Ascending aorta (tissue), 2 donors: ENCODE measurements around the gene SLC4A1AP. TPM values are rescaled to one million over a fixed set of nuclear protein-coding genes. Genes with fewer than 3 reads are reported as not detected.
A peak's percentile ranks its signal among the peaks of the same experiment; 100 is the strongest.
"Not testable (repeated sequence)": the region's sequence is repeated elsewhere in the genome, so short reads cannot be mapped to it uniquely, and the experiment has no call there.

Source experiments
- DNase-seq, 2 donors: peaks; one replicate each; pipeline ENCODE4 v3.0.0-alpha.2; 2019; ENCODE audit warnings: low spot score in 2 of 2
- H3K27ac ChIP-seq, 2 donors: fragments of 200-600 bp; sonication (generic); one replicate each; pipeline ENCODE4 v1.5.1; 2016 to 2017; ENCODE audit warnings: mild to moderate bottlenecking in 1 of 2
- H3K27me3 ChIP-seq: fragments of 200-600 bp; sonication (generic); one replicate; pipeline ENCODE4 v1.5.1; 2017
- H3K36me3 ChIP-seq, 2 donors: fragments of 200-600 bp; sonication (generic); one replicate each; pipeline ENCODE4 v1.5.1; 2016
- H3K4me1 ChIP-seq, 2 donors: fragments of 200-600 bp; sonication (generic); one replicate each; pipeline ENCODE4 v1.5.1; 2016 to 2017; ENCODE audit warnings: mild to moderate bottlenecking in 1 of 2
- H3K4me3 ChIP-seq, 2 donors: fragments of 200-600 bp; sonication (generic); one replicate each; pipeline ENCODE4 v1.5.1; 2016 to 2017; ENCODE audit warnings: mild to moderate bottlenecking in 1 of 2
- H3K9me3 ChIP-seq, 2 donors: fragments of 200-600 bp; sonication (generic); one replicate each; pipeline ENCODE4 v1.5.1; 2016
- CTCF ChIP-seq, 3 experiments: fragments of 200-600 bp in 2 of 3; fragments of 450-650 bp in 1 of 3; sonication (generic) in 2 of 3; IDR thresholded peaks; one replicate each; pipeline ENCODE4 v1.5.1; 2016 to 2019; ENCODE audit warnings: antibody characterized with exemption in 3 of 3, mild to moderate bottlenecking in 1 of 3, moderate library complexity in 1 of 3
- intact Hi-C: fragments of 100-400 bp; cut with DNase I; formaldehyde crosslinking; loops from one replicate; pipeline ENCODE4 v1.15.1; 2023
- total RNA-seq: library from RNA; depleted of rRNA; stranded (reverse); fragments of >200 nt; gene quantifications from one replicate; pipeline ENCODE4 v1.1.0, GENCODE V29; 2016

Gene SLC4A1AP
- total RNA-seq, 1 donor from 2014 or later = 26.8 TPM

DNA sequence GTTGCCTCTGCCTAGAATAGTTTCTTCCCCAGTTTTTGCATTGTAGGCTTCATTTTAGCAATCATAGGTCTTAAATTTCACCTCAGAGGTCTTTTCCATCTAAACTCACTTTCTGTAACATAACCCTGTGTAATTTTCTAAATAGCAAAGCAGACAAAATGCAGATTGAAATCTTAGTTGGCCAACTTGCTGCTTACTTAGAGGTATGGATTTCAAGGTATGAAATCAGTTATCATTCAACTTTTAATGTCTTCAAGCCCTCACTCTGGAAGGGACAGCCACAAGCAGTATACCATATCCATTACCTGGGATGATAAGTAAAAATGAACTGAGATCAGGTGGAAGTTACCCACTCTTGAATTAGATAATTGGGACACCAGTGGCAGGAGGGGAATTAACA lies 38.7 kb upstream of the SLC4A1AP start:
- intact Hi-C loops = no loop called here

GRCh38 chr2:27626323-27626722 lies 37.4 kb upstream of the SLC4A1AP start:
- H3K4me3 ChIP-seq, H3K9me3 ChIP-seq, intact Hi-C loops, DNase-seq, H3K27me3 ChIP-seq, H3K4me1 ChIP-seq: not testable (repeated sequence)
- peak overlapping the region in 1 of 2 donors; percentile 55 for H3K27ac ChIP-seq
- peaks cover 25 to 36% of the 10 kb centered on the region in 2 donors for H3K36me3 ChIP-seq

More for the DNA sequence above, 38.7 kb upstream of the SLC4A1AP start:
- Histone ChIP-seq H3K4me3 (no peak overlapping the region), H3K27me3 (no peaks in the 10 kb centered on the region), H3K36me3 (peaks cover 38 to 42% of the 10 kb centered on the region in 2 donors), H3K27ac (no peak overlapping the region), H3K4me1 (peaks cover 0 to 4% of the 10 kb centered on the region in 2 donors), H3K9me3 (no peaks in the 10 kb centered on the region)
- TF ChIP-seq CTCF (IDR thresholded peaks at IDR 0.05) = no peak
- no peak for DNase-seq

DNA sequence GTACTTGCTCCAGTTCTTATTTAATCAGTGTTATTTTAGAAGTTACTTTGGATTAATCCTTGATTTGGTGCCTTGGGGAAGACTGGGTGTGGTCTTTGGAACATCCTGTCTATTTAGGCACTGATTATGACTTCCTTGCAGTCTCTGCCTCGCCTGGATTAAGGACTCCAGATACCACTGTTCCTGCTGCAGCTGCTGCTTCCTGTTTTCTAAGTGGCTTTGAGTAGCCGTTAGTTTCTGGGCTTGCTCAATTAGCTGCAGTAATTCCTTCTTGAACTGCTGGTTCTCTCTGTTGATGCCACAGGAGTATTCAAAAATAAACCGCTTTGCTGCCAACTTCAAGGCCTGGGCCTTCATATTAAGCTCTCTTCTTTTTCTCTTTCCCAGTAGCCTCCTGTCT lies 36.8 kb upstream of the SLC4A1AP start:
- intact Hi-C loops, H3K27ac ChIP-seq, H3K27me3 ChIP-seq, H3K9me3 ChIP-seq, H3K4me1 ChIP-seq, H3K4me3 ChIP-seq, DNase-seq: not testable (repeated sequence)
- peaks cover 23 to 36% of the 10 kb centered on the region in 2 donors for H3K36me3 ChIP-seq

- Histone ChIP-seq H3K9me3 (no peaks in the 10 kb centered on the region), H3K27me3 (no peaks in the 10 kb centered on the region), H3K27ac (peak overlapping the region; percentile 59 to 74), H3K4me1 (peaks cover 0 to 5% of the 10 kb centered on the region in 2 donors), H3K4me3 (peak overlapping the region; percentile 66 to 71), H3K36me3 (peaks cover 21 to 33% of the 10 kb centered on the region in 2 donors)
- intact Hi-C loops = loop anchor here (2.0 kb wide), 1 partner anchor 139 kb away; the partner anchor contains the start of gene IFT172
- no peak for DNase-seq
- TF ChIP-seq CTCF (IDR thresholded peaks at IDR 0.05) = no peak
These were observed 35.5 kb upstream of the SLC4A1AP start for GRCh38 chr2:27627963-27628766.

GRCh38 chr2:27628767-27629709 lies 34.7 kb upstream of the SLC4A1AP start, which contains the start of the genes CCDC121 and GPN1:
Gene CCDC121 (minus strand): TSS chr2:27629012. CDS start chr2:27627799, 1,213 bp downstream.
Gene GPN1 (plus strand): TSS chr2:27629050. CDS start chr2:27629059, 9 bp downstream.
- Histone ChIP-seq H3K9me3 (no peaks in the 10 kb centered on the region), H3K4me3 (peak within 1 kb of the TSS; percentile 66 to 71), H3K4me1 (peaks cover 0 to 5% of the 10 kb centered on the region in 2 donors), H3K36me3 (peaks cover 18 to 37% of the 10 kb centered on the region in 2 donors), H3K27me3 (no peaks in the 10 kb centered on the region), H3K27ac (peak within 1 kb of the TSS; percentile 59 to 74)
- intact Hi-C loops = loop anchor here (2.0 kb wide), 1 partner anchor 140 kb away; the partner anchor contains the start of gene IFT172
- peak; percentile 77 to 94 for DNase-seq
- TF ChIP-seq CTCF (IDR thresholded peaks at IDR 0.05) = no peak

- DNase-seq, H3K27ac ChIP-seq, H3K27me3 ChIP-seq, intact Hi-C loops, H3K4me3 ChIP-seq, H3K4me1 ChIP-seq, H3K9me3 ChIP-seq: not testable (repeated sequence)
- peaks cover 27 to 42% of the 10 kb centered on the region in 2 donors for H3K36me3 ChIP-seq
These were observed 33.4 kb upstream of the SLC4A1AP start for GRCh38 chr2:27630257-27630656.
